ENCODE data around the gene PRKAB1. TPM values are rescaled to one million over a fixed set of nuclear protein-coding genes. Genes with fewer than 3 reads are reported as not detected.

The PRKAB1 gene
- total and polyA plus RNA-seq, 9 of the 15 experiments (the other 6 are each of a cell fraction or from before 2014, with no cell fraction given), result 32.6 to 94.2 (median 63.8) TPM

DNA sequence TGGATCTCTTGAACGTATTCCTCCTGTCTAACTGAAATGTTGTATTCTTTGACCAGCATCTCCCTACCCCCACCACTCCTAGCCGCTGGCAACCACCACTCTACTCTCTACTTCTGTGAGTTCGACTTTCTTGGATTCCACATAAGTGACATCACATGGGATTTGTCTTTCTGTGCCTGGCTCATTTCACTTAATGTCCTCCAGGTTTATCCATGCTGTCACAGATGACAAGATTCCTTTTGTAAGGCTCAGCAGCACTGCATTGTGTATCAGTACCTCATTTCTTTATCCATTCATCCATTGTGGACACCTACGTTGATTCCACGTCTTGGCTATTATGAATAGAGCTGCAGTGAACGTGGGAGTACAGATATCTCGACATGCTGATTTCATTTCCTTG lies 10.5 kb downstream of the PRKAB1 start:
- ChIA-PET CTCF (ENCODE audit: low intra/inter-chr PET ratio) (no interaction called here), POLR2A (interaction anchor here (0.7 to 5.4 kb wide), 5 partner anchors 9 to 1488 kb away, joined by 3 to 44 read pairs (median 3); partner anchors contain the start of gene PRKAB1)
- WGBS (ENCODE audit: insufficient coverage, low coverage, missing lambda C conversion rate), result 87% methylated on average over 7 of the region's 7 CpGs
- H3K4me1 ChIP-seq (replicated peaks in 1 of 2; ENCODE audit: control insufficient read depth in 2 of 2, insufficient read depth in 2 of 2, low read length in 2 of 2), result peaks cover 0 to 2% of the 10 kb centered on the region in 2 experiments; a peak in 3 of 5 replicates
- no peak overlapping the region for H3K27ac ChIP-seq (ENCODE audit: extremely low read depth, low read depth, low read length)
- intact Hi-C loops (cut with micrococcal nuclease) (no loop called here), in situ Hi-C loops (cut with MboI) (no loop called here)
- H3K9me3 ChIP-seq (replicated peaks; ENCODE audit: control insufficient read depth, insufficient read depth, low read depth, low read length), result no peaks in the 10 kb centered on the region
- H3K27me3 ChIP-seq (ENCODE audit: control insufficient read depth in 2 of 2, insufficient read depth in 2 of 2, low read length in 2 of 2), result no peaks in the 10 kb centered on the region
- FAIRE-seq (no peak), DNase-seq (ENCODE audit: extremely low read depth in 1 of 4, low spot score in 3 of 4) (no peak), ATAC-seq (no peak)
- H3K4me2 ChIP-seq (ENCODE audit: insufficient read depth, low read length), result no peak overlapping the region
- peaks cover 26% of the 10 kb centered on the region for H3K79me2 ChIP-seq (ENCODE audit: control insufficient read depth, insufficient read depth, low read length)
- H3K9me1 ChIP-seq (ENCODE audit: control insufficient read depth, insufficient read depth, low read length), result no peaks in the 10 kb centered on the region
- no peak overlapping the region for H3K4me3 ChIP-seq
- H3K36me3 ChIP-seq (ENCODE audit: control insufficient read depth, insufficient read depth, low read length), result peaks cover 88% of the 10 kb centered on the region
- H2AFZ ChIP-seq (ENCODE audit: low read depth, low read length), result no peak overlapping the region
- TSS peak; percentile 1 for BruUV-seq (replicated peaks)
- no peaks in the 10 kb centered on the region for H4K20me1 ChIP-seq (replicated peaks; ENCODE audit: control insufficient read depth, insufficient read depth, low read length)
- TF ChIP-seq ZNF184 (CRISPR knock-in tag; IDR thresholded peaks at IDR 0.05) (peak; percentile 58; the same call in 1 of the 2 replicates), HNRNPK (IDR thresholded peaks at IDR 0.05; ENCODE audit: low read depth, low read length, poor library complexity, severe bottlenecking) (no peak)
- no peak overlapping the region for H3K9ac ChIP-seq (ENCODE audit: insufficient read depth in 1 of 2, low read depth in 2 of 2, low read length in 2 of 2)

DNA sequence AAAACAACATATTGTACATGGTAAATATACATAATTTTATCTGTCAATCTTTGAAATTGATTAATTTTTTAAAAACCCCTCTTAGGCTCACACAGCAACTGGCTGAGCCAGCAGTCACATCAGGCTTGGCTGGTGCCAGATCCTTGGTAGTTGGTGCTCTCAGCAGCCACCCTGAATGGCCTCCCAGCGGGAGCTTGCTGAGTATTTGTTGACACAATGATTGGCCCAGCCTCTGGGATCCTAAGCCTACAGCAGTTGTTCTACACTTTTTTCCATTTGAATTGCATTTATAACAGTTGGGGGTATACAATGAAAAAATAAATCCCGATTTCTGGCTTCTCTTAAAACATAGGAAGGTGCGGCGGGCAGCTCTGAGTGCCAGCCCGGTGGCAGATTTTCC lies 11.1 kb downstream of the PRKAB1 start:
- in situ Hi-C loops (cut with MboI), result no loop called here
- Histone ChIP-seq H3K9me3 (replicated peaks; ENCODE audit: control insufficient read depth, insufficient read depth, low read depth, low read length) (no peaks in the 10 kb centered on the region), H3K9me1 (ENCODE audit: control insufficient read depth, insufficient read depth, low read length) (no peaks in the 10 kb centered on the region), H3K9ac (ENCODE audit: insufficient read depth in 1 of 2, low read depth in 2 of 2, low read length in 2 of 2) (no peak overlapping the region), H2AFZ (ENCODE audit: low read depth, low read length) (no peak overlapping the region), H3K4me2 (ENCODE audit: insufficient read depth, low read length) (no peak overlapping the region), H4K20me1 (replicated peaks; ENCODE audit: control insufficient read depth, insufficient read depth, low read length) (no peaks in the 10 kb centered on the region), H3K79me2 (ENCODE audit: control insufficient read depth, insufficient read depth, low read length) (peaks cover 19% of the 10 kb centered on the region), H3K36me3 (ENCODE audit: control insufficient read depth, insufficient read depth, low read length) (peaks cover 82% of the 10 kb centered on the region), H3K27ac (ENCODE audit: extremely low read depth, low read depth, low read length) (no peak overlapping the region), H3K27me3 (ENCODE audit: control insufficient read depth in 2 of 2, insufficient read depth in 2 of 2, low read length in 2 of 2) (no peaks in the 10 kb centered on the region), H3K4me3 (no peak overlapping the region), H3K4me1 (replicated peaks in 1 of 2; ENCODE audit: control insufficient read depth in 2 of 2, insufficient read depth in 2 of 2, low read length in 2 of 2) (no peaks in the 10 kb centered on the region; a peak in 3 of 5 replicates)
- CTCF ChIA-PET (ENCODE audit: low intra/inter-chr PET ratio), result no interaction called here
- 95% methylated on average over 5 of the region's 5 CpGs for WGBS (ENCODE audit: insufficient coverage, low coverage, missing lambda C conversion rate)
- POLR2A ChIA-PET, result interaction anchor here (0.7 to 5.4 kb wide), 6 partner anchors 8 to 1488 kb away, joined by 3 to 44 read pairs (median 4); partner anchors contain the start of gene PRKAB1
- no TSS peak for BruUV-seq (replicated peaks)
- intact Hi-C loops (cut with micrococcal nuclease), result no loop called here
- FAIRE-seq, result no peak
- ATAC-seq, result no peak
- no peak for DNase-seq (ENCODE audit: extremely low read depth in 1 of 4, low spot score in 3 of 4)
- TF ChIP-seq PCBP1 (IDR thresholded peaks at IDR 0.05; ENCODE audit: low read depth, low read length, poor library complexity, severe bottlenecking) (no peak), RUNX1 (IDR thresholded peaks at IDR 0.05; ENCODE audit: low read depth) (no peak), SREBF2 (CRISPR knock-in tag; IDR thresholded peaks at IDR 0.05) (no peak), STAT5B (CRISPR knock-in tag; IDR thresholded peaks at IDR 0.05) (no peak)
- TF ChIP-seq, protein P1, sequence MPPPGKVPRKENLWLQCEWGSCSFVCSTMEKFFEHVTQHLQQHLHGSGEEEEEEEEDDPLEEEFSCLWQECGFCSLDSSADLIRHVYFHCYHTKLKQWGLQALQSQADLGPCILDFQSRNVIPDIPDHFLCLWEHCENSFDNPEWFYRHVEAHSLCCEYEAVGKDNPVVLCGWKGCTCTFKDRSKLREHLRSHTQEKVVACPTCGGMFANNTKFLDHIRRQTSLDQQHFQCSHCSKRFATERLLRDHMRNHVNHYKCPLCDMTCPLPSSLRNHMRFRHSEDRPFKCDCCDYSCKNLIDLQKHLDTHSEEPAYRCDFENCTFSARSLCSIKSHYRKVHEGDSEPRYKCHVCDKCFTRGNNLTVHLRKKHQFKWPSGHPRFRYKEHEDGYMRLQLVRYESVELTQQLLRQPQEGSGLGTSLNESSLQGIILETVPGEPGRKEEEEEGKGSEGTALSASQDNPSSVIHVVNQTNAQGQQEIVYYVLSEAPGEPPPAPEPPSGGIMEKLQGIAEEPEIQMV (tag; conservative IDR thresholded peaks at IDR 0.05; ENCODE audit: low read depth), result no peak
- TF ChIP-seq, protein P2, sequence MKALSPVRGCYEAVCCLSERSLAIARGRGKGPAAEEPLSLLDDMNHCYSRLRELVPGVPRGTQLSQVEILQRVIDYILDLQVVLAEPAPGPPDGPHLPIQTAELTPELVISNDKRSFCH (CRISPR knock-in tag; IDR thresholded peaks at IDR 0.05), result no peak
- TF ChIP-seq, protein P2 (tag; IDR thresholded peaks at IDR 0.05), result no peak
- TF ChIP-seq, protein P3, sequence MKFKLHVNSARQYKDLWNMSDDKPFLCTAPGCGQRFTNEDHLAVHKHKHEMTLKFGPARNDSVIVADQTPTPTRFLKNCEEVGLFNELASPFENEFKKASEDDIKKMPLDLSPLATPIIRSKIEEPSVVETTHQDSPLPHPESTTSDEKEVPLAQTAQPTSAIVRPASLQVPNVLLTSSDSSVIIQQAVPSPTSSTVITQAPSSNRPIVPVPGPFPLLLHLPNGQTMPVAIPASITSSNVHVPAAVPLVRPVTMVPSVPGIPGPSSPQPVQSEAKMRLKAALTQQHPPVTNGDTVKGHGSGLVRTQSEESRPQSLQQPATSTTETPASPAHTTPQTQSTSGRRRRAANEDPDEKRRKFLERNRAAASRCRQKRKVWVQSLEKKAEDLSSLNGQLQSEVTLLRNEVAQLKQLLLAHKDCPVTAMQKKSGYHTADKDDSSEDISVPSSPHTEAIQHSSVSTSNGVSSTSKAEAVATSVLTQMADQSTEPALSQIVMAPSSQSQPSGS (CRISPR knock-in tag; IDR thresholded peaks at IDR 0.05), result no peak

All from K562 (cell line).